IPS-18c (cell line): ENCODE results near the gene TXNRD2.
"Not testable (repeated sequence)": the region's sequence is repeated elsewhere in the genome, so short reads cannot be mapped to it uniquely, and the experiment has no call there.

Experiments
- H3K4me3 ChIP-seq: 2 replicates; pipeline ENCODE4 v1.7.0; 2013; ENCODE audit warnings: low read depth, mild to moderate bottlenecking, low read length, moderate library complexity; ENCODE audit not compliant: insufficient read depth
- H3K9me3 ChIP-seq: one replicate; pipeline ENCODE4 v1.6.1; 2013; ENCODE audit warnings: mild to moderate bottlenecking, low read length, moderate library complexity; ENCODE audit not compliant: control insufficient read depth, insufficient read depth

The TXNRD2 gene

DNA sequence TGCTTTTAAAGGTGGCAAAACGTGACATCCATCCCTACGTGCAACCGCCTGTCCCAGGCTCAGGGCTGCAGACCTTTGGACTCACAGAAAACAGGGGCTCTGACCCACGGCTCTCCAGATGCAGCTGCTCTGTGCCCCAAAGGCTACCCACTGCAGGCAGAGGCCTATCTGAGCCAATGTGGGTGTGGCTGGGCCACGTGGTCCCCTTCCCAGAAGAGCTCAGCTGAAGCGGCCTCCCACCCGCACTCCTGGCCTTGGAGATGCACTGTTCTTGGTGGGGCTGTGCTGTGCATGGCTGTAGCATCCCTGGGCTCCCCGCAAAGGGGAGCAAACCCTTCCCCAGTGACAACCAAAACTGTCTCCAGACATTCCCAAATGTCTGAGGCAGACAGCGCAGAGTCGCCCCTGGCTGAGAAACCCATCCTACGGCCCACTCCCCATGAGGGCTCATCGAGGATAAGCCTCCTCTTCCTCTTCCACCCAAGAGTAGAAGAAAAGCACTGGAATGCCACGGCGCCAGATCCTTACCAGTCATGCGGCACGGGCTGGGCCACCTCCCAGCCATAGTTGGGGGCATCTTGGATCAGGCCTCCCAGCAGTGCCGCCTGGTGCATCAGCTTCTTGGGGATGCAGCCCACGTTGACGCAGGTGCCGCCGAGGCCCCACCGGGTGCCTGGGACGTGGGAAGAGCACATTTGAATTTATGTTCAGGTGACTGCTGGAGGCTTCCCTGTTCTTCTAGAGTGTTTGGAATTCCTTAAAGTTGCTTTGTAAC is 23.1 kb downstream of the TXNRD2 start:
- no peak overlapping the region for H3K4me3 ChIP-seq
- H3K9me3 ChIP-seq: peaks cover 2% of the 10 kb centered on the region

DNA sequence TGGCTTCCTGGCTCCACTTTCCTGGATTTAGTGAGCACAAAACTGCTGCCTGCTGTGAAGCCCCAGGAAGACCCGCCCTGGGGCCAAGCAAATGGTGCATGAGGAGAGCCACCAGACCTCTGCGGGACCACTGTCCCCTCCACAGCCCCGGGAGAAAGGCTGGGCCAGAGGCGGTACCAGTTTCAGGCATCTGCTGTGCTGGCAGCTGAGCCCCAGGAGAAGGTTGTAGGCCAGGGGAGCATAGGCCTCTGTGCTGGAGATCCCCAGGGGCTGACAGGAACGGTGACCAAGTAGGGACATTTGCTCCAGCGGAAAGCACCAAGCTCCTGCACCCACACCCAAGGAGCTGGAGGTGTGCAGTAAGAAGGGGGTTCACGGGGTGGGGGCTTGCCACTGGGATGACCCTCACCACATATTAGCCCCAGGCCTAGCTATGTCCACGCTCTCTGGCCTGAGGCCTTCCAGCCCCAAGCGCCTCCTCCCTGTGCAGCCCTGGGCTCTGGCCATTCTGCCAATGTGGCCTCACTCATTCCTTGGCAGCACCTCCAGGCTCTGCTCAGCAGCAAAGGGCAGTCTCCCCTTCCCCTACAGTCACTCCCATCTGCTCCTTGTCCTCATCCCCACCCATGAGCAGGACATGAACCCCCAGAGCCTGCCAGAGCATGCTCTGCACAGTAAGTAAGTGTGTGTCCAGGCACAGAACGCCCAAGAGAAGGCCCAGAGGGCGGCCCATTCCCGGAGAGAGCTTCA is 24.1 kb downstream of the TXNRD2 start:
- Histone ChIP-seq H3K4me3 (no peak overlapping the region), H3K9me3 (peaks cover 2% of the 10 kb centered on the region)

DNA sequence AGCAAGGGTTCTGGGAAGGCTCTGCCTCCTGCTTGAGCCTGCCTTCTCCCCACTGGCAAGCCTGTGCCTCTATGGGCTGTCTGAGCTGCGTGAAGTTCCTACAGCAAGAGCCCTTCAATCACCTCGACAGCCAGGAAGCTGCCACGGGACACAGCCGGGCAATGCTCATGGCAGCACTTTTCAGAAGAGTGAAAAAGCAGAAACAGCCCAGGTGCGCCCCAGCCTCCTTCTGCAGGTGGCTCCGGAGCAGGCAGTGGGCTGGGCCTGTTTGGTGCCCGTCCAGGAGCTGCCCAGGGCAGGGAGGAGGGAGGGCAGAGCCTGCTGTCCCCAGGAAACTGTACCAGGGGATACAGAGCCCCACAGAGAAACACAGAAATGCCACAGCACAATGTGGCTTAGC is 24.7 kb downstream of the TXNRD2 start:
- no peak overlapping the region for H3K4me3 ChIP-seq
- peaks cover 2% of the 10 kb centered on the region for H3K9me3 ChIP-seq

DNA sequence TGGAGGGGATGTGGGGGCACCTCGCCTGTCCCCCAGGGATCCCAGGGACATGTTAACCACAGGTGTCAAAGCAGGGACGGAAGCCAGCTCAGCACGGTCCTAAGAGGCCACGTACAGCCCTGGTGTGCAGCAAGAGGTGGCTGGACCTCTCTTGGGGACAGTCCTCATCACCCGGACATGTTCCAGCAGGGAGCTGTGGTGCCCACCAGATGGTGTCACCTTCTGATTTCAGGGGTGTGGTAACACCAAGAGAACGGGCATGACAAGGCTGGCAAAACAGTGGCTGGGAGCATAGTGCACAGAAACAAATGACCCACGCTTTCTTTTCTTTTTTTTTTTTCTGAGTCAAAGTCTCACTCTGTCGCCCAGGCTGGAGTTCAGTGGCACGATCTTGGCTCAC is 25.6 kb downstream of the TXNRD2 start:
- Histone ChIP-seq H3K9me3 (peaks cover 2% of the 10 kb centered on the region), H3K4me3 (no peak overlapping the region)

DNA sequence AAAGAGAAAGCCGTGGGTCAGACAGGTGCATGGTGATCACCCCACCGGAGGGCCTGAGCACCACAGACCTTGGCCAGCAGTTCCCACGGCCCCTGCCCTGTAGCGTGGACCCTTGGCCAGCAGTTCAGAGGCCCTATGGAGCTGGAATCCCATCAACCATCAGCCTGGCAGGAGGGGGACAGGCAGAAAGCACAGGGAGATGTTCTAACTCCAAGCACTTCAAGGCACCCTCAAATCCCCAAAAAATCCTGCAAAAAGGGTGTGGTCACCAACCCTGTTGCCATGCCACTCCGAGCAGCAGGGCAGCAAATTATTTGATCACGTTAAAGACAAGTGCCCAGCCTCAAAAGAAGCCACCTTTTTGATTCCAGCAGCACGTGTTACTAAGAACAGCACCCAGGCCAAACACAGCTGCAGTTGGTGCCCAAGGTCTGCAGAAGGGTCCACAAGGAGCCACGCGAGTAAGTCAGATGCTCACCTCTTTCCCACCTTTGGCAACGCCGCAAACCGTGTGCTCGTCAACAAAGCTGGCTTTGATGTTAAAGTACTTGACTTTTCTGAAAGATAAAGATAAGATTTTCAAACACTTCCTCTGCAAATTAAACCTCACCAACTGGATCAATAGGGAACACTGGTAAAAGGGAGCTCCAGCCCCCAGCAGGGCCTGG is 26.2 kb downstream of the TXNRD2 start:
- Histone ChIP-seq H3K4me3 (no peak overlapping the region), H3K9me3 (peaks cover 2% of the 10 kb centered on the region)

DNA sequence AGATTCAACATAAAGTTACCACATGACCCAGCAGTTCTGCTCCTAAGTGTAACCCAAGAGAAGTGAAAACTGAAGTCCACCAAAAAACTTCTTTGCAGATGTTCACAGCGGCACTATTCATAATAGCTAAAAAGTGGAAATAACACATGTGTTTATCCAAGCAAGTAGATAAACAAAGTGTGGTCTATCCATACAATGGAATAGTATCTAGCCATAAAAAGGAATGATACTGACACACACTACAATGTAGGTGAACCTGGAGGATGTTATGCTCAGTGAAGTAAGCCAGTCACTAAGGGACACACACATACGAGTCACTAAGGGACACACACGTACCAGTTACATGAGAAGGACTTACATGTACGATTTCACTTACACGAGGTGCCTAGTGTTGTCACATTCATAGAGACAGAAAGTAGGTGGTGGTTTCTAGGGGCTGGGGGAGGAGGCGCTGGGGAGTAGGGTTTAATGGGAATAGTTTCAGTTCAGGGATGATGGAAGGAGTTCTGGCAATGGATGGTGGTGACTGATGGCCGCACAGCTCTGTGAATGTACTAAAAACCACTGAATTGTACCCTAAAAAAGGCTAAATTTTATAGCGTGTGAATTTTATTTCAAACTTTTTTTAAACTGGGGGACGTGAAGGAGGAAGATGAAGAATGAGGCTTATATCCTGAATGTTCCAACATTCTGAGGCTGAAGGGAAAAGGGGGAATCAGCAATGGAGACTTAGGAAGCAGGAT is 27.2 kb downstream of the TXNRD2 start:
- Histone ChIP-seq H3K4me3 (no peak overlapping the region), H3K9me3 (peaks cover 2% of the 10 kb centered on the region)

DNA sequence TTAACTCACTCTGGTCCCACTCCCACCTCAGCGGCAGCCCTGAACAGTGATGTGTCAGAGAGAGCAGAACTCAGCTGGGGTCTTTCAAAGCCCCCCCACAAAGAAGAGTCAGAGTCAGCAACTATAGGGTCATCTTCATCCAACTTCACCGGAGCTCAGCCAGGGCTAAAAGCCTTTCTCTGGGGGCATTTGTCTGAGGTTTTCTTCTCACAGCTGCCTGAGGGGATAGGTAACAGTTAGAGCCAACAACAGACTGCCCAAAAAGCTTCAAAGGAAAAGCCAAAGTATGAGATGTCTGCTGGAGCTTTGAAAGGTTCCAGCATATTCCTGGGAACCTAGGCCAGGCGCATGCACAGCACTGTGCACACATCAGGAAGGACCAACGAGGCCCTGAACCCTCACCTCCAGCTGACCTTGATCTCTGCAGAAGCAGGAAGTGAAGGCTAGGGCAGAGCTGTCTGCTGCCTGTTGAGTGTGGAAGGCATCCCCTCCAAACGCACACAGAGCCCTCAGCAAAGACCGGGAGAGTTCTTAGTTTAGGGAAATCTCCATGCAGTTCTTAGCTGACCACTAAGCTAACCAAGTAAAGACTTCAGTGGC is 28.2 kb downstream of the TXNRD2 start:
- peaks cover under 1% of the 10 kb centered on the region for H3K9me3 ChIP-seq

DNA sequence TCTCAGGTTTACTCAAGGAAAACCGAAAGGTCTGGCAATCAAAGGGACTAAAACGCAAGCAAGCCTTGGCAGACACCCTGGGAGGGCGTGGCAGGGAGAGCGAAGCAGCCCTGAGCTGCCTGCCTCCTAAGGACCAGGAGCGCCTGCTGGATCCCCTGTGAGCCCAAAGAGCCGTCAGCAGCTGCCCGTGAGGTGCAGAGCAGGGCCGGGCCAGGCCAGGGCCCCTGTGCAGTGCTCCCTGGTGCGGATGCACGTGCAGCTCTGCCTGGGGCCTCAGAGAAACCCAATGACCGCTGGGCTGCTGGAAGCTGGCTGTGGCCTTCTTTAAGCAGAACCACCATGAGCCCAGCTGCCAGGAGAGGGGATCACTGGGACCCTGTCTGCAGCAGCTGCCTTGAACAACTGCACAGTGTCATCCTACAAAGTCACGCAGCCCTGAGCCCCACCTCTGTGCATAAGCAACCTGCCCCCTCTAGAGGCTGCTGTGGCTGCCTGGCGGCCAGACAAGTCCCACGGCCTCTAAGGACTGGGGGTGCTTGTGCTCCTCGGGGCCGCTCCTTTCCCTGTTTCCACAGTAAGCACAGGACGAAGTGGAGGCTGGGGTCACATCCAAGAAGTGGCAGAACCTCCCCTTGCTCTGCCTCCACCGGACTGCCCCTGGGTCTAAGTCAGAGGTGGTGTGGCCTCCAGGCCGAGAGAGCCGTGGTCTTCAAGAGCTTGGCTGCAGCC is 29.2 kb downstream of the TXNRD2 start:
- H3K9me3 ChIP-seq: no peaks in the 10 kb centered on the region
- no peak overlapping the region for H3K4me3 ChIP-seq

More for the DNA sequence above, 28.2 kb downstream of the TXNRD2 start:
- no peak overlapping the region; the same call in 1 of the 2 replicates for H3K4me3 ChIP-seq

DNA sequence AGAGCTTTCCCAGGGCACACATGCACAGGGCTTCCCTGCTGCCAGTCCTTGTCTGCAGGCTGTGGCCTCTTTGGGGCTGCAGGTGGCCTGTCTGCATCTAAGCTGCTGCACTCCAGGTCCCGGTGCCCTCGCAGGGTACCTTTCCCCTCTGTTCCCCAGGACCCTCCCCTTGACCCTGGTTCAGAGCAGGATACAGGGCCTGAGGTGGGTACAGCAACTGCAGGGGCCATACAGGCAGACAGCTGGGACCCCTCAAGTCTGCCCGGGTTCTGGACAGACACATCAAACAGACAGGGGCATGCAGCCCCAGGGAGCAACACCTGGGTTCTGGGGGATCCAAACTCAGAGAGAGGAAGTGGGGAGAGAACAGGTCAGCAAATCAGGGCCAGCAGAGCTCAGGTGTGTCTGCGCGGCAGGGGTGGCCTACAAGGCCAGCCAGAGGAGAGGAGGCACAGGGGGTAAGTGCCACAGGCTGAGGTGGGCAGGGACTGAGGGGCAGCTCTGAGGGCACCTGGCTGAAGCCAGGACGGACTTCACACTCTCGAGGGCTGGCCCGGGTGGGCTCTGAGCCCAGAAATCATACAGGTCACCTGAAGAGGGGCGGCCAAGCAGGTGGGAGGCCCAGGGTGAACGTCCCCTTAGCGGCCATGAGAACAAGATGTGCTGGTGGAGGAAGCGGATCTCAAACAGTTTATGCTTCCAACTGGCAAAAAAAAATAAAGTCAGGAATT is 29.9 kb downstream of the TXNRD2 start:
- H3K9me3 ChIP-seq: no peaks in the 10 kb centered on the region
- H3K4me3 ChIP-seq: no peak overlapping the region

DNA sequence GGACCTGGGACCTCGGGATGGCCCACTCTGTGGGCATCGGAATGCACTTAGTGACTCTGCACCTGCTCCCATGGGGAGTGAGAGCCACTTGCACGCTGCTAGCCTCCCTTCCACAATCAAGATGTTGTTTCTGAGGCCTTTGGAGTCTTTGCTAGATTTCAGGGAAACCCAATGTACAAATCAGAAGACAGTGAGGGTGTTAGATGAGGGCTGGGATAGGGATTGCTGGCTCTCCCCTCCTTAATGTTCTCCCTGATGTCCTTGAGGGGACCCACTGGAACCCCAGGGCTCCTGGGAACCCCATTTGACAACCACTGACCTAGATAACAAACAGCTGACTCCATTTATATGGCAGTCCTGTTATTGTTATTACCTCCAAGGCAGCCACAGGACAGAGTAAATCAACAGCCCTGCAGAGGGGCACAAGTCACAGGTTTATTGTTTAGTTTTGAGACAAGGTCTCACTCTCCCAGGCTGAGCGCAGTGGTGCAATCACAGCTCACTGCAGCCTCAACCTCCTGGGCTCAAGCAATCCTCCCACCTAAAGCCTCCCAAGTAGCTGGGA is 31.4 kb downstream of the TXNRD2 start:
- Histone ChIP-seq H3K9me3 (no peaks in the 10 kb centered on the region), H3K4me3 (no peak overlapping the region)

DNA sequence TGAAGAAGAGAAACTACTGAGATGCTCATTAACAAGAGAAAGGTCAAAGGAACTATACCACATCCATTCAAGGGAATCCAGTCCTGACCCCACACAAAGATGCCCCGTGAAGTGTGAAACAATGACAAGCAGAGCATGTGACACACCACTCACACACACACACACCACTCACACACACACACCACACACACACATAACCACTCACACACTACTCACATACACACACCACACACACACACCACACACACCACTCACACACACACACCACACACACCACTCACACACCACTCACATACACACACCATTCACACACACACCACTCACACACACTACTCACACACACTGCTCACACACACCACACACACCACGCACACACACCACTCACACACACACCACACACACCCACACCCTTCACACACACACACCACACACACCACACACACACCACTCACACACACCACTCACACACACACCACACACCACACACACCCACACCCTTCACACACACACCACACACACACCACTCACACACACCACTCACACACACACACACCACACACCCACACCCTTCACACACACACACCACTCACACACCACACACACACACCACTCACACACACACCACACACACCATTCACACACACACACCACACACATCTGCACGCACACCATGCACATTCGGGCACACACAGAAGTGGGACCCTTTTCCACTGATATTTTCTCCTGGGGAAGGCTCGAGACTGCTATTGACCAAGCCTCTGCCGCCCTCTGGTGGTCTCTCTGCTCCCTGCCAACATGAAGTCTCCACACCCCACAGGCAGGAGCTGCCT is 32.1 kb downstream of the TXNRD2 start:
- Histone ChIP-seq H3K4me3 (no peak overlapping the region), H3K9me3 (no peaks in the 10 kb centered on the region)

DNA sequence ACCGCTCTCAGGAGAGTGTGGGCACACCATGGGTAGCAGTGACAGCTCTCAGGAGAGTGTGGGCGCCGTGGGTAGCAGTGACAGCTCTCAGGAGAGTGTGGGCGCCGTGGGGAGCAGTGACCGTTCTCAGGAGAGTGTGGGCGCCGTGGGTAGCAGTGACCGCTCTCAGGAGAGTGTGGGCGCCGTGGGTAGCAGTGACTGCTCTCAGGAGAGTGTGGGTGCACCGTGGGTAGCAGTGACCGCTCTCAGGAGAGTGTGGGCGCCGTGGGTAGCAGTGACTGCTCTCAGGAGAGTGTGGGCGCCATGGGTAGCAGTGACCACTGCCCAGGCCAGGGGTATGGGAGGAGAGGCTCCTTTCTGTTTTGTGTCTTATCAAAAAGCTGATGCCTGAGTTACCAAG is 33.7 kb downstream of the TXNRD2 start:
- H3K9me3 ChIP-seq, H3K4me3 ChIP-seq: not testable (repeated sequence)

DNA sequence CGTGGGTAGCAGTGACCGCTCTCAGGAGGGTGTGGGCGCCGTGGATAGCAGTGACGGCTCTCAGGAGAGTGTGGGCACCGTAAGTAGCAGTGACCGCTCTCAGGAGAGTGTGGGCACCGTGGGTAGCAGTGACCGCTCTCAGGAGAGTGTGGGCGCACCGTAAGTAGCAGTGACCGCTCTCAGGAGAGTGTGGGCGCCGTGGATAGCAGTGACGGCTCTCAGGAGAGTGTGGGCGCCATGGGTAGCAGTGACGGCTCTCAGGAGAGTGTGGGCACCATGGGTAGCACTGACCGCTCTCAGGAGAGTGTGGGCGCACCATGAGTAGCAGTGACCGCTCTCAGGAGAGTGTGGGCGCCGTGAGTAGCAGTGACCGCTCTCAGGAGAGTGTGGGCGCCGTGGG is 34.8 kb downstream of the TXNRD2 start:
- H3K4me3 ChIP-seq, H3K9me3 ChIP-seq: not testable (repeated sequence)

DNA sequence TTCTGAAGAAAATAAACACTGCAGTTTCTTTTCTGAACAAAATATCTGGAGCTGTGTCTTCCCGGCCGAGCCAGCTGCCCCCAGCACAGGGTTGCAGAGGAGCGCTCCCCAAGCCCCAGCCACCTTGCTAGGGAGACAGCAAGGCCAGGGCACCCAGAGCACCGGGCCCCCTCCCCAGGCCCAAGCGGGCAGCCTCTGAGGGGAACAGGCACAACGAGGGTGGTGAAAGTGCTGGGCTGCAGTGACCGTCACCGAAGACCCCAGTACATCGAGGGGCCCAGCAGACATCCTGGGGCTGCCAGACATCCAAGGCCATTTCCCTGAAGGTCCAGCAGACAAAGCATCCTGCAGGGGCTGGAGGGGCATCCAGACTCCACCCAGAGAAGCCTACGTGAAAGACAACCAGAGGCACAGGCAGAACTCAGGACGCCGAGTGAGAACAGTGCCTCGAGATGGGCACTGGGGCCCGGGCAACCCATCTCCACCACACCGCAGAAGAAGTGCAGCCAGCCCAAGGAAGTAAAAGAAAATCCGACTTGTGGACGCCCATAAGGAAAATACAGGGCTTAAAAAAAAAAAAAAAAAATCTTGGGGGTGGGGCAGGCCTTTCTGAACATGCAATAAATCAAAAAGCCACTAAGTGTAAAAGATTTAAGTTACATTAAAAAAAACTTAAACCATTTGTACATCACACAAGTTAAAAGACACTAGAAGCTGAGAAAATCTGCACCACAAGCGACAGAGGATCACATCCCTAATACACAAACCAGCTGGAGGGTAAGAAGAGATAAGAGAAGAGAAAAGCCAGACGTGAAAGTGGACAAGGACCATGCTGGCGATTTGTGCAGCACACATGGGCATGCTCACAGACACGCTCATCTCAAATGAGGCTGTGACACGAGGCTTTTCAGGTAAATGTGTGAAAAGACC is 36.0 kb downstream of the TXNRD2 start:
- Histone ChIP-seq H3K9me3 (no peaks in the 10 kb centered on the region), H3K4me3 (no peak overlapping the region)
